Mucosa of rectum (tissue), 2 donors: ENCODE measurements around the gene ATP5ME.

Experiments
- H3K27ac ChIP-seq, 2 donors: one replicate each; pipeline ENCODE4 v1.7.0; 2013; ENCODE audit warnings: inconsistent platforms in 2 of 2, low read depth in 2 of 2, low read length in 2 of 2
- H3K27me3 ChIP-seq, 2 donors: one replicate each; pipeline ENCODE4 v1.7.0; 2013; ENCODE audit warnings: low read length in 2 of 2; ENCODE audit not compliant: control insufficient read depth in 2 of 2, insufficient read depth in 2 of 2
- H3K36me3 ChIP-seq, 2 donors: one replicate each; pipeline ENCODE4 v1.7.0; 2013; ENCODE audit warnings: low read length in 2 of 2; ENCODE audit not compliant: control insufficient read depth in 2 of 2, insufficient read depth in 2 of 2
- H3K4me1 ChIP-seq, 2 donors: one replicate each; pipeline ENCODE4 v1.7.0; 2013; ENCODE audit warnings: low read length in 2 of 2, mild to moderate bottlenecking in 1 of 2; ENCODE audit not compliant: control insufficient read depth in 2 of 2, insufficient read depth in 2 of 2
- H3K4me3 ChIP-seq, 2 donors: one replicate each; pipeline ENCODE4 v1.7.0; 2013; ENCODE audit warnings: low read length in 2 of 2
- H3K9ac ChIP-seq, 2 donors: one replicate each; pipeline ENCODE4 v1.7.0; 2013; ENCODE audit warnings: low read length in 2 of 2, low read depth in 1 of 2, mild to moderate bottlenecking in 1 of 2
- H3K9me3 ChIP-seq, 2 donors: one replicate each; pipeline ENCODE4 v1.7.0; 2013; ENCODE audit warnings: low read length in 2 of 2; ENCODE audit not compliant: control insufficient read depth in 2 of 2
- donor health status: healthy.
- donor health status: Normal muscosa, but diverticular disease.

ATP5ME gene

GRCh38 chr4:655464-656151 is 18.5 kb downstream of the ATP5ME start:
- Histone ChIP-seq H3K36me3 (no peaks in the 10 kb centered on the region), H3K4me1 (no peaks in the 10 kb centered on the region), H3K9me3 (no peaks in the 10 kb centered on the region), H3K27me3 (peaks cover 0 to 8% of the 10 kb centered on the region in 2 donors), H3K27ac (no peak overlapping the region), H3K9ac (no peak overlapping the region), H3K4me3 (no peak overlapping the region)

DNA sequence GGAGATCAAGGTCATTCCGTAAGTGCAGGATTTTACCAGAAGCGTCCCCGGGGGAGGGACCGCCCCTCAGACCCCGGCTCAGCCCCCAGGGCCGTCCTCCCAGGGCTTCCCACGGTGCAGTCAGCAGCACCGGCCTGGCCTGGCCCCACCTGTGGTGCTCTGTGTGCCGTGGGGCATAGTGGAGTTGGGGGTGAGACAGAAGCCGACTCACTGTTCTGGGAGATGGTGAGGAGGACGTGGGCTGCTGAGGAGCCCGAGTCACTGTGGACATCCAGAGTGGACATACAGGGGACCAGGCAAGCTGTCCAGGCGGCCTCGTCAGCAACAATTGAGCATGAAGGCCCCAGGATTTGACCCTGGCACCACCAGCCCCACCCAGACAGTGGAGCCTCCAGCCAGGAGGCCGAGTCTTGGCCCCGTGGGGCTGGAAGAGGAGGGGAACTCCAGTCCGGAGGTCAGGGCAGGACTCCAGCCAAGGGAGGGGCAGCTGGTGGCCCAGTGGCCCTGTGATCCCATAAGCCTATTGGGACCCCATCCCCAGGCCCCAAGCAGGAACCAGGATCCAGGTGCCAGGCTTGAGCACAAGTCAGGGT is 19.1 kb downstream of the ATP5ME start:
- Histone ChIP-seq H3K9ac (no peak overlapping the region), H3K4me3 (no peak overlapping the region), H3K4me1 (no peaks in the 10 kb centered on the region), H3K36me3 (no peaks in the 10 kb centered on the region), H3K27me3 (peaks cover 3 to 13% of the 10 kb centered on the region in 2 donors), H3K27ac (no peak overlapping the region), H3K9me3 (no peaks in the 10 kb centered on the region)

- Histone ChIP-seq H3K4me3 (no peak overlapping the region), H3K27me3 (peaks cover 3 to 13% of the 10 kb centered on the region in 2 donors), H3K36me3 (no peaks in the 10 kb centered on the region), H3K9me3 (no peaks in the 10 kb centered on the region), H3K9ac (no peak overlapping the region), H3K4me1 (no peaks in the 10 kb centered on the region), H3K27ac (no peak overlapping the region)
Measured at GRCh38 chr4:654503-654845, 19.6 kb downstream of the ATP5ME start.

DNA sequence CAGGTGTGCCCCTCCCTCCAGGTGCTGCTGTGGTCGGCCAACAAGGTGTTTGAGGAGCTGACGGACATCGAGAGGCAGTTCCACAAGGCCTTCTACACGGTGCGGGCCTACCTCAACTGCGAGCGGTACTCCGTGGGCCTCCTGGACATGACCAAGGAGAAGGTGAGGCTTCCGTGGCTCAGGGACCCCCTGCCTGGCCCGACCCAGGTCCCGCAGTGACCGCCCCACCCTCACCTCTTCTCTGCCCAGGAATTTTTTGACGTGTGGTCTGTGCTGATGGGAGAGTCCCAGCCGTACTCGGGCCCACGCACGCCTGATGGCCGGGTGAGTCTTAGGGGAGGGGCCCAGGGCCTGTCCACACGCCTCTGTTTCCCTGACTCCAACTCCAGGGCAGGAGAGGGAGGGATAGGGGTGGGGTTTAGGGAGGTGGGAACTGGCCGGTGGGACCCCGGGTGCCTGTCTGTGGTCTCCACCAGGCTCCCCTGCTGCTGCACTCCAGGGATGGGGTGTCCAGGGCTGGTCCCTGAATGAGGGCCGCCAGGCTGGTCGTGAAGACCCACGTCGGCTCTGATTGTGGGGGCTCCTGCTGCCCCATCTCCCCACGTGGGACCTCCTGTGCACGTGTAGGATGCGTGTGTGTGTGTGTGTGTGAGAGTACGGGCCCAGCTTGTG is 20.1 kb downstream of the ATP5ME start:
- peaks cover 3 to 13% of the 10 kb centered on the region in 2 donors for H3K27me3 ChIP-seq
- H3K27ac ChIP-seq = no peak overlapping the region
- H3K4me3 ChIP-seq = no peak overlapping the region
- no peak overlapping the region for H3K9ac ChIP-seq
- H3K4me1 ChIP-seq = no peaks in the 10 kb centered on the region
- no peaks in the 10 kb centered on the region for H3K36me3 ChIP-seq
- H3K9me3 ChIP-seq = no peaks in the 10 kb centered on the region

DNA sequence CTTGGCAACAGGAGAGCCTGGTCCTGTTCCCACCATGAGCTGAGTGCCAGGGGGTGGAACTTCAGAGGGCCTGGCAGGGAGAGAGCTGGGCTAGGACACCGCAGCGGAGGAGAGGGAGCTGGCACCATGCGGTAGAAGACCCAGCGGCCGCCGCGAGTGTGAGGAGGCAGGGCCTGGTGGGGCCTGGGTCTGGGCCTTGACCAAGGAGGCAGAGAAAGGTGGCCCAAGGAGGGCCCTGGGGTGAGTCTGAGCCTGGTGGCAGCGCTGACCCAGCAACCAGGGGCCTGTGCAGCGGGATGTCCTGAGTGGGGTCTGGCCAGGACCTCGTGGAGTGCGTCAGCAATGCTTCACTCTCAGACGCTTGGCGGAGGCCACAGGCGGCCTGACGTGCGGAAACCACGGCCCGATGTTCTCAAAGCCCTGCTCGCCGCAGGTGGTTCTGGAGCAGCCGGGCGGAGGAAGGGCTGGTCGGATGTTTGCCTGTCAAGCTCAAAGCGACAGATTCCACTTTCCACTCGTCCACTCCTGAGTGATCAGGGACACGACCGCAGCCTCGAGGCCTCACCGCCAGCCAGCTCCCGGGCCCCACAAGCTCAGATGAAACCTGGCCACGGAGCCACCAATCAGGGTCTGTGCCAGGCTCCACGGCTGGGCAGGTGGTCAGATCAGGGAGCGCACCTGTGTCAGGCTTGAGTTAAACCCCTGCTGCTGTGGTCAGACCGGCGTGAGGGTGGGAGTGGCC is 20.8 kb downstream of the ATP5ME start:
- H3K4me1 ChIP-seq = no peaks in the 10 kb centered on the region
- no peak overlapping the region for H3K4me3 ChIP-seq
- H3K27ac ChIP-seq = no peak overlapping the region
- no peaks in the 10 kb centered on the region for H3K36me3 ChIP-seq
- H3K9ac ChIP-seq = no peak overlapping the region
- no peaks in the 10 kb centered on the region for H3K9me3 ChIP-seq
- H3K27me3 ChIP-seq = peaks cover 3 to 13% of the 10 kb centered on the region in 2 donors

- Histone ChIP-seq H3K36me3 (no peaks in the 10 kb centered on the region), H3K4me1 (no peaks in the 10 kb centered on the region), H3K27me3 (peaks cover 3 to 13% of the 10 kb centered on the region in 2 donors), H3K9ac (no peak overlapping the region), H3K27ac (no peak overlapping the region), H3K9me3 (no peaks in the 10 kb centered on the region), H3K4me3 (no peak overlapping the region)
Measured at GRCh38 chr4:651884-652642, 22.0 kb downstream of the ATP5ME start.

DNA sequence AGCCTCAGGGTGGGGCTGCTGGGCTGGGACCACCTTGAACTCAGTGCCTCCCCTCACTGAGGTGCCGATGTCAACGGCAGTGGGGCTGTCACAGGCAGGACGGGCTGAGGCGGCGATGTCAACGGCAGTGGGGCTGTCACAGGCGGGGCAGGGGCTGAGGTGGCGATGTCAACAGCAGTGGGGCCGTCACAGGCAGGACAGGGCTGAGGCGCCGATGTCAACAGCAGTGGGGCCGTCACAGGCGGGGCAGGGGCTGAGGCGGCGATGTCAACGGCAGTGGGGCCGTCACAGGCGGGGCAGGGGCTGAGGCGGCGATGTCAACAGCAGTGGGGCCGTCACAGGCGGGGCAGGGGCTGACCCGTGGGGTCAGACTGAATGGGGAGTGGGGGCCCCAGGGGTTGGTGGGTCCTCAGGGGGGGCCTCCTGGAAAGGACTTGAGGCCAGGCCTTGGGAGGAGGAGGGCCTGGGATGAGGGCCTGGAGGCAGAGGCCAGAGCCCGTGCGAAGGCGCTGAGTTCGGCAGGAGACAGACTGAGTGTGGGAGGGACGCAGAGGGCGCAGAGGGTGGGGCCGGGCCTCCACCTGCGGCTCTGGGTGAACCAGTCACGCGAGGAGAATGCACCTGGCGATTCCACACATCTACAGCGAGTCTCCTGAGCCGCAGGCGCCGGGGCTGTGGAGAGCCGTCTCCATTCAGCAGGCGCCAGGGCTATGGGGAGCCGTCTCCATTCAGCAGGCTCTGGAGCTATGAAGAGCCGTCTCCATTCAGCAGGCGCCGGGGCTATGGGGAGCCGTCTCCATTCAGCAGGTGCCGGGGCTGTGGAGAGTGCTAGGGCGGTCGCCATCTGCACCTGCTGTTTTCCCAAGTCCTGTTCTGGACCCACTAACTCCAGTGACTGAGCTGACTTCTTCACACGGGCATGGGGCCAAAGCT is 22.9 kb downstream of the ATP5ME start:
- Histone ChIP-seq H3K27me3 (peaks cover 3 to 13% of the 10 kb centered on the region in 2 donors), H3K36me3 (no peaks in the 10 kb centered on the region), H3K27ac (no peak overlapping the region), H3K9ac (no peak overlapping the region), H3K9me3 (no peaks in the 10 kb centered on the region), H3K4me1 (no peaks in the 10 kb centered on the region), H3K4me3 (no peak overlapping the region)

DNA sequence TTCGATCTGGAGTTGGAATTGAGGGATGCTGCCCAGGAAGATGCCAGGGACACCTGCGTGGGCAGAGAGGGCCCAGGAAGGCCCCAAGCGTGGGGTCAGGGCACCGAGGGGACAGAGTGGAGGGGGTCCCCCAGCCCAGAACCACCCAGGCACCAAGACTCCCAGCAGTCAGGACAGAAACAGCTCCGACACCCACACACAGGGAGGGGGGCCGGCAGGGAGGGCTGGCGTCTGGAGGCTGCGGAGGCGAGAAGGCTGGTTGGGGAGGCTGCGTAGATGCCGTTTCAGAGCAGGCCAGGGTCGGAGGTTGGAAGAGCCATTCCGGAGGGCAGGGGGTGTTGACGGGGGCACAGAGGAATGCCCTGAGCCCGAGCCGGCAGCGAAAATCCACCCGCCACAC is 23.6 kb downstream of the ATP5ME start:
- Histone ChIP-seq H3K4me1 (no peaks in the 10 kb centered on the region), H3K27me3 (peaks cover 3 to 13% of the 10 kb centered on the region in 2 donors), H3K9ac (no peak overlapping the region), H3K4me3 (no peak overlapping the region), H3K36me3 (no peaks in the 10 kb centered on the region), H3K27ac (no peak overlapping the region), H3K9me3 (no peaks in the 10 kb centered on the region)

DNA sequence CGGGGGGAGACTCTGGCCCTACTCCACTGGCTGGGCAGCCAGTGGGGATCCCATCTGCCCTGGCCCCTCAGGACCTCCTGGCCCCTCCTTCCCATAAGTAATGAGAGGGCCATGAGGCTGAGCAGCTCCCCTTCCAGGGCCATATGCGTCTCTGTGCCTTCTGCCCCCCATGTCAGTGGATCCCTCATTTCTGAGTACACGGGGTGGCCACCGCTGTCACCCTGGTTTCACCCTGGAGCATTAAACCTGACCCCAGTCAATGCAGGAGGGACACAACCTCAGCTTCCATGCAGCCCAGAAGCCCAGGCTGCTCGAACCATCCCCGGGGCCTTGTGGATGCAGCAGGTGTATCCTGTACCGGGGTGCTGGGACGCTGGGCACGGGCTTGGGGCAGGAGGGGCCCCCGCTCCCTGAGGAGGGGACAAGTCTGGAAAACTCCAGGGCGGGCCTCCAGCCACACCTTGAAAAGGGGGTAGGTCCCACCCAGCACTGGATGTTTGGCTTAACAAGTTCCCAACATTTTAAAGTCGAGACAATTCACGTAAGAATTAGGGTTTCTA is 24.2 kb downstream of the ATP5ME start:
- no peaks in the 10 kb centered on the region for H3K9me3 ChIP-seq
- no peaks in the 10 kb centered on the region for H3K36me3 ChIP-seq
- H3K4me3 ChIP-seq = no peak overlapping the region
- H3K9ac ChIP-seq = no peak overlapping the region
- peaks cover 3 to 13% of the 10 kb centered on the region in 2 donors for H3K27me3 ChIP-seq
- H3K4me1 ChIP-seq = no peaks in the 10 kb centered on the region
- no peak overlapping the region for H3K27ac ChIP-seq
